GM15510 (cell line): ENCODE measurements around the gene NFIB.

Experiments
- POLR2A ChIP-seq: IDR thresholded peaks from 3 replicates; pipeline ENCODE4 v1.6.1; 2011; ENCODE audit warnings: borderline replicate concordance; ENCODE audit not compliant: insufficient read length; ENCODE audit errors: extremely low read depth

Gene NFIB

DNA sequence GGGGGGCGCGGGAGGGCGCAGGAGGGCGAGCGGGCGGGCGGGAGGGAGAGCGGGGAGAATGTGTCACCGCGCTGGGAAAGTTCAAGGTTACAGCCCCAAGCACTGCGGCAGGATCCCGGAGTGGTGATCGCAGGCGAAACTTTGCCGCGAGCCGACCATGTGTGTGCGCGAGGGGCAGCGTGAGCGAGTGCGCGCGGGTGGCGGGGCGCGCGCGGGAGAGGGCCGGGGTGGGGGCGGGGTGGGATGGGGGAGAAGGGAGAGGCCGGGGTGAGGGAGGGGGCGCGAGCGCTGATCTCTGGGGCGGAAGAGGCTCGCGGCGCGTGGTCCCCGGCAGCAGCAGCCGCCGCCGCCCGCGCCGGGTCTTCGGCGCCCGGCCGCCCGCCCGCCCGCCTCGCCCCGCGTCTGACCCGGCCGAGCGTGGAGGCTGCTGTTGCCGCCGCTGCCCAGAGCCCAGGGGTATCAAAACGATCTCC is at the start of gene NFIB:
NFIB (minus strand) TSS at position 191 of the 473 bp plus-strand sequence. CDS start 630 bp downstream, outside the sequence.
- no peak for TF ChIP-seq POLR2A

- TF ChIP-seq POLR2A, result no peak
These were observed 48.2 kb upstream of the NFIB start for GRCh38 chr9:14362175-14362574.

GRCh38 chr9:14361074-14361473 is 47.1 kb upstream of the NFIB start:
- no peak for TF ChIP-seq POLR2A

DNA sequence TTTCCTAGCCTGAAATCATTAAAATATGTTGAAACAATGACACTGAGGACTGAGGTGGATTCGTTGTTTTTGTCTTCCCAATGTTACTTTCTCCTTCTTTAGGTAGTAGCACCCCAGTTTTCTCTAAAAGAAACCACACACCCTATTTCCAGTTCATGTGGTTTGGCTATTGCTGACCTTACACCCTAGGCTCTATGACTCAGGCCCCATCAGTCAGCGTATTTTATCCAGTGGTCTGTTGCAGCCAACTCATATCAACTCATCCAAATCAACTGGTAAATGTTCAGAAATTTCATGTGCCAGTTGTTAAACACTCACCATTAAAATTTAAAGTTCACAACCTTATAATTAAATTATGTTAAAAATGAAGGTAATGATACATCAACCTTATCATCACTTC is 44.6 kb upstream of the NFIB start:
- TF ChIP-seq POLR2A, result no peak

DNA sequence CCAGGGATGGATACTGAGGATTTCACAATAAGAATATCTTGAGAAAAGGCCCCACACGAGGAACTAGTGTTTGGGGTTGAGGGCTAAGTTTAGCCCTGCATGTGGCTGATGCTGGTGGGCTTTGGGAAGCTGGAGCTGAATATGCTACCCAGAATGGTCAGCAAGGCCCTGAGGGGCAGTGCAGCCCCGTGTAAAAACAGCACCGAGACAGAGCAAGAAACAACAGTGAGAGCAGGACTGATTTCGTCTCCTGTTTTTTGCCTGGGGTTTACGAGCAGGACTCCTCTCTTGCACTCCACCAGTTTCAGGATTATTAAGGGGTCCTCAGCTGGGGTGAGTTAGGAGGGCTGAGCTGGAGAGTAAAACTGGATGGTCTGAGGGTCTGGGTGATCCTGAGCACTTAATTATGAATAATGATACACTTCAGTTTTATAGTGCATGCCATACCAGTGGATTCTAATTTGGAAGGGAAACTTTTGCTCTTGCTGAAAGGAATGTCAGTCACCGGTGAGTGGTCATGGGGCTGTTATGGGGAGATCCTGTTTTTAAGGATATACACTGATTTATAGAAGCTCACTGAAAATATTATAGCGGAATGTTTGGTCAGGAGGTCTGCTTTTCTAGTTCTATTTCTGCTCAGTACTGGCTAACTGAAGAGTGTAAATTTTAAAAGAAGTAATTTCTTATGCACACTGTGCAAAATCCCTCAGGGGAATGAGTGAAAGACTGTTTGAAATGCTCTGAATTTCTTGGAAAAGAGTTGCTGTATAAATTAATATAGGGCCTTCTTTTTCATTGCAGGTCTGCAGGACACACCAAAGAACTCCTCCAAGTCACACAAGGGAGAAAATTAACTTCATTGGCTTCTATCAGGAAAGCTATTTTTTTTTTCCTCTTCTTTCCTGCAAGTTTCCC is 42.7 kb upstream of the NFIB start:
- TF ChIP-seq POLR2A, result no peak

DNA sequence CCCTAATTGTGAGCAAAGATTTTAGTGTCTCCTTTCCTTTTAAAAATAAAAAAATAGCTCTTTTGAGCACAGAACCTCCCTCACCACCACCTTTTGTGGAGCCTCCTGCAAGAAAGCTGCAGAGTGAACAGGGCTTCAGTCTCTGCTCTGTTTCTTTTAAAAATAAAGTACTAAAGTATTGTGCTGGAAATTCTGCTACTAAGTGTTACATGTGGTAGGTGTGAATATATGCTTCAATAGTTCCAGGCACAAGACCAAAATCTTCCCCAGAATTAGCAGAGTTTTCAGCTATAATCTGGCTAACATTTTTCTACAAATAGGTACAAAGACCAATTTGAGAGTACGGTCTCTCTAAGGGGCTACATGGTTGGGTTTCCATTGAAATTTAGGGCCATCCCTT is 40.3 kb upstream of the NFIB start:
- TF ChIP-seq POLR2A, result no peak

DNA sequence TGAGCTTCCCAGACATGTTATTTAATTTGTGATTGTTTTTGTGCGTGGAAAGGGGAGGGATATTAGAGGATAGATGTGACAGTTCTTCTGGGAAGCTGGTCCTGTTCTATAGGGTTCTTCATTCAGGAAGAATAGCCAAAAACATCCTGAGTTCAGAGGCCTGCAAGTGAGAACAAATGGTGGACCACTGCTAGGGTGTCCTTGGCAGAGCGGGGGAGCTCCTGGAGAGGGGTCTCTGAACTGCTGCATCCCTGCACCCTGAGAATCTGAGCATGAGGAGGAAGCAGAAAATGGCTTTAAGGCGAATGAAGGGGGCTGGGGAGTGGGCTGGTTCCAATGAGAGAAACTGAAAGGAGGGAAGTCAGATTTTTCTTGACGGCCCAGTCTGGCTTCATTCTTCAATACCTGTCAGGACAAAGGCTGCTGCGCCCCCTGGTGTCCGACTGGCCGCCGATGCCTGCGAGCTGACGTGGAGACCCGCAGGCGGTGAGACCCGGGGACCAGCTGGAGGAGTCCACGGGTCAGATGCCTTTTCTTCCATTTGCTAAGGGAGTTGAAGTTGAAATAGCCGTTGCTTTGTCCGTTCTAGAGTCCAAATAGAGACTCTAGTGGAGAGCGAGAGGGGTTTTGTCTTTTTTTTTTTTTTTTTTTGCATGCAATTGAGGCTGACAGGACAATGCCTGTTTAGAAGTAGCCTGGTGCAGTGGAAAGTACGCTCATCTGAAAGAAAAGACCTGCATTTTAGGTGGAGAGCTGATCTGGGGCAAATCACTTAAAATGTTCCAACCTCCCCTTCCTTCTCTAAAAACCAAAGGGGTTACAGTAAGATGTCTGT is 39.5 kb upstream of the NFIB start:
- TF ChIP-seq POLR2A, result no peak

- no peak for TF ChIP-seq POLR2A
These were observed 38.6 kb upstream of the NFIB start for GRCh38 chr9:14352503-14352902.

DNA sequence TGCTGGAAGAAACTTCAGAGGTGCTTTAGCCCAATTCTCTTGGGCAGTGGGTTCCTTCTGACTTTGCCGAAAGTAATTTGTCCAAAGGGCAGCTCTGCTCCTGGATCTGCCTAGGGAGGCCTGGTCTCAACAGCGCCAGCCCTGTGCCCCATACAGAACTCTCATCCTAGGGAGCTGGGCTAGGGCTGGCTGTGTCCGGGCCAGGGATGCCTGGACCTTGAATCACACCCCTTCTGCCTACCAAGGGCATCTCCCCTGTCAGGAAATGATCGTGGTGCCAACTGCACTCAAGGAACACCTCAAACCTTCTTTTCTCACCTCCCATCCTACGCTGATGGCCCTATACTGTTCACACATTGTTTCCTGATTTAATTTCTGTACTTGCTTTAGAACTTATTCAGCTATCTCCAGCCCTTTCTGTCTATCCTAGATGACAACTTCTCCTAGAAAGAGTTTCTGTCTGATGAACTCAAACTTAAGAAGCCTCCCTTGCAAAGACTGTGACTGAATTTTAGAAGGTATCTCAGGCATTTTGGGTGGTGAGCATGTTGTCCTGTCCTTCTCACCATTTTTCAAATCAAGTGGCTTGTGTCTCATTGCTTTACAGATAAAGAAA is 37.4 kb upstream of the NFIB start:
- no peak for TF ChIP-seq POLR2A

GRCh38 chr9:14350754-14351153 is 36.8 kb upstream of the NFIB start:
- no peak for TF ChIP-seq POLR2A

DNA sequence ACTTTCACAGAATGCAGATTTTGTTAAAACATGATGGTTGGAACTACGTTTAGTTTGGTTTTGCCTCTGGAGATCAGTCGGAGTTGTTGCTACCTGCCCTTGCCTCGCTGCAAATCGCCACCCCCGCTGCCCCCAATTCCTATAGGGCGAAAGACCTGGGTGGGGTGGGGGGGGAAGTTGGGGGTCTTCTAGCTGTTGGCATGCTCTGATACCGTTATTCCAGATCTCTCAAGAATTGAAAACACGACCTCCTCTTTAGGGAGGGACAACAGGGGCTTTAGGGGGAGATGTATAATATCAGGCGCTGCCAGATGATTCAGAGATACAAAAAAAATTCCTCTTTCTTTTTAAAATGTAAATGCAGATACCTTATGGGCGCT is 36.4 kb upstream of the NFIB start:
- TF ChIP-seq POLR2A, result no peak

GRCh38 chr9:14349447-14350348 is 35.8 kb upstream of the NFIB start:
- TF ChIP-seq POLR2A, result no peak

DNA sequence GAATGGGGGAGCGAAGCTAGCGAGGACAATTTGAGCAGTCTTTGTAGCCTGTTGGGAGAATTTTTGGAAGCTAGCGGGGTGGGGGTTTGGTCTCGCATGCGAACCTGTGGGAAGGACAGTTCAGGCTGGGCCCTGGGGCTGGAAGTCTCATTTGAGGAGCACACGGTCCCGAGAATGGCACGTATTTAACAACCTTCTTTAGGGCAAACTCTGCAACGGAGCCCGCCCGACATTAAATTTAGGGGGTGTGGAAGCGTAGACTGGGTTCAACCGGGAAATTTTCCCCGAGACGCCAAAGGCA is 35.2 kb upstream of the NFIB start:
- TF ChIP-seq POLR2A, result no peak
